HepG2 (cell line): ENCODE results near the gene RAPGEF6. TPM values are rescaled to one million over a fixed set of nuclear protein-coding genes. Genes with fewer than 3 reads are reported as not detected.
A peak's percentile ranks its signal among the peaks of the same experiment; 100 is the strongest.

Source experiments
- EP300 ChIP-seq, 3 experiments: sonication (generic) in 1 of 3; formaldehyde crosslinking in 1 of 3; IDR thresholded peaks; 2 replicates each; pipeline versions ENCODE4 v1.5.1 to v1.6.1; 2011 to 2020; ENCODE audit warnings: low read depth in 2 of 3, low read length in 2 of 3, borderline replicate concordance in 1 of 3, improper control_type of control experiment in 1 of 3, mild to moderate bottlenecking in 1 of 3, missing genetic modification reagents in 1 of 3, moderate library complexity in 1 of 3
- FOXO1 ChIP-seq: sonication (generic); formaldehyde crosslinking; IDR thresholded peaks from 2 replicates; pipeline ENCODE4 v1.4.0; 2020; ENCODE audit warnings: missing genetic modification reagents
- KLF16 ChIP-seq, 2 experiments: sonication (generic) in 1 of 2; formaldehyde crosslinking in 1 of 2; IDR thresholded peaks; 2 replicates each; pipeline versions ENCODE4 v1.6.1 to v1.8.0; 2016 to 2023; ENCODE audit warnings: missing genetic modification reagents in 2 of 2, missing compliant biosample characterization in 1 of 2
- POLR2A ChIP-seq, 2 experiments: IDR thresholded peaks; 2 replicates each; pipeline ENCODE4 v1.6.1; 2011; ENCODE audit warnings: low read depth in 2 of 2, low read length in 2 of 2, mild to moderate bottlenecking in 1 of 2, moderate library complexity in 1 of 2; ENCODE audit not compliant: insufficient read depth in 1 of 2
- SMC3 ChIP-seq: IDR thresholded peaks from 2 replicates; pipeline ENCODE4 v1.6.1; 2011; ENCODE audit warnings: low read length, improper control_type of control experiment
- XRCC5 ChIP-seq: fragments of 200-400 bp; formaldehyde crosslinking; optimal IDR thresholded peaks from 2 replicates; pipeline ENCODE3; 2017; ENCODE audit warnings: mild to moderate bottlenecking, low read length
- ZFX ChIP-seq: sonication (generic); formaldehyde crosslinking; IDR thresholded peaks from 2 replicates; pipeline ENCODE4 v1.4.0; 2020; ENCODE audit warnings: mild to moderate bottlenecking, low read depth, missing genetic modification reagents, moderate library complexity
- ZNF24 ChIP-seq: fragments of 450-650 bp; IDR thresholded peaks from 2 replicates; pipeline ENCODE4 v1.6.1; 2017; ENCODE audit warnings: antibody characterized with exemption, mild to moderate bottlenecking
- ZNF256 ChIP-seq: sonication (generic); formaldehyde crosslinking; conservative IDR thresholded peaks from 2 replicates; pipeline ENCODE4 v1.4.0; 2020; ENCODE audit warnings: missing genetic modification reagents
- ZNF615 ChIP-seq: sonication (generic); formaldehyde crosslinking; IDR thresholded peaks from 2 replicates; pipeline ENCODE4 v1.5.0; 2020; ENCODE audit warnings: mild to moderate bottlenecking, missing genetic modification reagents, borderline replicate concordance
- ZNF720 ChIP-seq: sonication (generic); formaldehyde crosslinking; IDR thresholded peaks from 2 replicates; pipeline ENCODE4 v1.4.0; 2020; ENCODE audit warnings: missing genetic modification reagents
- ZSCAN30 ChIP-seq: sonication (generic); formaldehyde crosslinking; IDR thresholded peaks from 2 replicates; pipeline ENCODE4 v1.5.0; 2020; ENCODE audit warnings: mild to moderate bottlenecking, missing genetic modification reagents
- ZSCAN9 ChIP-seq: IDR thresholded peaks from 2 replicates; pipeline ENCODE4 v1.6.1; 2016; ENCODE audit warnings: borderline replicate concordance
- polyA plus RNA-seq, 8 experiments: library from polyadenylated mRNA; depleted of rRNA in 3 of 8; stranded (reverse) in 7 of 8; unstranded in 1 of 8; fragments of >200 nt; fragmentation: Illumina TruSeq in 4 of 8; extraction: Trizol in 4 of 8; gene quantifications; 2 replicates each; pipeline versions ENCODE4 v1.2.1 to v1.2.3, GENCODE V29; 2011 to 2016; ENCODE audit warnings: low read depth in 4 of 8, missing spikeins in 1 of 8, mixed read lengths in 1 of 8; ENCODE audit not compliant: insufficient read depth in 1 of 8
- total RNA-seq, 5 experiments: library from RNA; depleted of rRNA; stranded (reverse); fragments of >200 nt; fragmentation: Illumina TruSeq; extraction: Trizol; gene quantifications; 2 replicates each; pipeline ENCODE4 v1.2.3, GENCODE V29; 2016; ENCODE audit warnings: low read depth in 1 of 5
- TF ChIP-seq, protein P1 (sequence below): IDR thresholded peaks from 2 replicates; pipeline ENCODE4 v1.6.1; 2016; ENCODE audit warnings: mild to moderate bottlenecking
- TF ChIP-seq, protein P2 (sequence below): sonication (generic); formaldehyde crosslinking; IDR thresholded peaks from 2 replicates; pipeline ENCODE4 v1.8.0; 2022; ENCODE audit warnings: mild to moderate bottlenecking, missing genetic modification reagents
- TF ChIP-seq, protein P3 (sequence below): sonication (generic); formaldehyde crosslinking; IDR thresholded peaks from 2 replicates; pipeline ENCODE4 v1.5.1; 2020; ENCODE audit warnings: missing genetic modification reagents, mild to moderate bottlenecking, borderline replicate concordance
- TF ChIP-seq, protein P4 (sequence below), 2 experiments: IDR thresholded peaks; 2 replicates each; pipeline ENCODE4 v1.6.1; 2011 to 2012; ENCODE audit warnings: low read length in 2 of 2, borderline replicate concordance in 1 of 2, low read depth in 1 of 2, mild to moderate bottlenecking in 1 of 2, moderate library complexity in 1 of 2
- TF ChIP-seq, protein P5 (sequence below): sonication (generic); formaldehyde crosslinking; IDR thresholded peaks from 2 replicates; pipeline ENCODE4 v1.4.0; 2020; ENCODE audit warnings: missing genetic modification reagents

The RAPGEF6 gene
- total and polyA plus RNA-seq, 2 of the 13 experiments (the other 11 are each of a cell fraction or from before 2014, with no cell fraction given) = 7.7 to 24.6 TPM

DNA sequence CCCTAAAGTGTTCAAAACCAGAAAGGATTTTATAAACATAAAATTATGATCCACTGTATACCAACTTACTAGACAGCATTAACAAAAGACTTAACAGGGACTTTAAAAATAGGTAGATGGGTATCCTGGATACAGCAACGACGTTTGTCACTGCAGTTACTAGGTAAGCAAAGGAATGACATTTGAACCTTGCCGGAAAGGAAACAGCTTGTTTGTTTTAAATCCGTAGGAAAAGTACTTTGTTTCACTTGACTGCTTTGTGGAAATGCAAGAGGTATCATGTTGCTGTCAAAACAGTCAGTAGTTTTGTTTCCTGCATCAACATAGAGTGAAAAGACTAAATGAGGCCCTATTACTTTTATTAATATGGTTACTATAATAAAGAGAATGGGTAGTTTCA, 248.2 kb downstream of the RAPGEF6 start (continued):
- TF ChIP-seq, protein P1, sequence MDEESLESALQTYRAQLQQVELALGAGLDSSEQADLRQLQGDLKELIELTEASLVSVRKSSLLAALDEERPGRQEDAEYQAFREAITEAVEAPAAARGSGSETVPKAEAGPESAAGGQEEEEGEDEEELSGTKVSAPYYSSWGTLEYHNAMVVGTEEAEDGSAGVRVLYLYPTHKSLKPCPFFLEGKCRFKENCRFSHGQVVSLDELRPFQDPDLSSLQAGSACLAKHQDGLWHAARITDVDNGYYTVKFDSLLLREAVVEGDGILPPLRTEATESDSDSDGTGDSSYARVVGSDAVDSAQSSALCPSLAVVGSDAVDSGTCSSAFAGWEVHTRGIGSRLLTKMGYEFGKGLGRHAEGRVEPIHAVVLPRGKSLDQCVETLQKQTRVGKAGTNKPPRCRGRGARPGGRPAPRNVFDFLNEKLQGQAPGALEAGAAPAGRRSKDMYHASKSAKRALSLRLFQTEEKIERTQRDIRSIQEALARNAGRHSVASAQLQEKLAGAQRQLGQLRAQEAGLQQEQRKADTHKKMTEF = peak; percentile 74
- TF ChIP-seq, protein P2, sequence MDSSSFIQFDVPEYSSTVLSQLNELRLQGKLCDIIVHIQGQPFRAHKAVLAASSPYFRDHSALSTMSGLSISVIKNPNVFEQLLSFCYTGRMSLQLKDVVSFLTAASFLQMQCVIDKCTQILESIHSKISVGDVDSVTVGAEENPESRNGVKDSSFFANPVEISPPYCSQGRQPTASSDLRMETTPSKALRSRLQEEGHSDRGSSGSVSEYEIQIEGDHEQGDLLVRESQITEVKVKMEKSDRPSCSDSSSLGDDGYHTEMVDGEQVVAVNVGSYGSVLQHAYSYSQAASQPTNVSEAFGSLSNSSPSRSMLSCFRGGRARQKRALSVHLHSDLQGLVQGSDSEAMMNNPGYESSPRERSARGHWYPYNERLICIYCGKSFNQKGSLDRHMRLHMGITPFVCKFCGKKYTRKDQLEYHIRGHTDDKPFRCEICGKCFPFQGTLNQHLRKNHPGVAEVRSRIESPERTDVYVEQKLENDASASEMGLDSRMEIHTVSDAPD (CRISPR knock-in tag) = no peak
- TF ChIP-seq ZFX (CRISPR knock-in tag) (no peak), FOXO1 (CRISPR knock-in tag) (peak; percentile 70; the same call in 1 of the 2 replicates), KLF16 (CRISPR knock-in tag; IDR thresholded peaks at IDR 0.05) (no peak), ZNF256 (no peak), ZNF24 (no peak), SMC3 (no peak), ZNF615 (CRISPR knock-in tag) (no peak), POLR2A (IDR thresholded peaks at IDR 0.05; ENCODE audit: insufficient read depth in 1 of 2, low read depth in 2 of 2, low read length in 2 of 2) (no peak), XRCC5 (no peak), ZSCAN9 (CRISPR knock-in tag) (0 out of 2 replicates have a peak, but pooled peaks have one; percentile 47), EP300 (IDR thresholded peaks at IDR 0.05; ENCODE audit: low read depth in 2 of 2, low read length in 2 of 2) (peak in 1 of 2 experiments; percentile 84; a peak in 2 of 4 replicates), EP300 (CRISPR knock-in tag; IDR thresholded peaks at IDR 0.05; ENCODE audit: borderline replicate concordance) (peak; percentile 60; the same call in 1 of the 2 replicates), ZNF720 (CRISPR knock-in tag) (no peak), ZSCAN30 (CRISPR knock-in tag) (no peak)
- TF ChIP-seq, protein P3, sequence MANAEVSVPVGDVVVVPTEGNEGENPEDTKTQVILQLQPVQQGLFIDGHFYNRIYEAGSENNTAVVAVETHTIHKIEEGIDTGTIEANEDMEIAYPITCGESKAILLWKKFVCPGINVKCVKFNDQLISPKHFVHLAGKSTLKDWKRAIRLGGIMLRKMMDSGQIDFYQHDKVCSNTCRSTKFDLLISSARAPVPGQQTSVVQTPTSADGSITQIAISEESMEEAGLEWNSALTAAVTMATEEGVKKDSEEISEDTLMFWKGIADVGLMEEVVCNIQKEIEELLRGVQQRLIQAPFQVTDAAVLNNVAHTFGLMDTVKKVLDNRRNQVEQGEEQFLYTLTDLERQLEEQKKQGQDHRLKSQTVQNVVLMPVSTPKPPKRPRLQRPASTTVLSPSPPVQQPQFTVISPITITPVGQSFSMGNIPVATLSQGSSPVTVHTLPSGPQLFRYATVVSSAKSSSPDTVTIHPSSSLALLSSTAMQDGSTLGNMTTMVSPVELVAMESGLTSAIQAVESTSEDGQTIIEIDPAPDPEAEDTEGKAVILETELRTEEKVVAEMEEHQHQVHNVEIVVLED (CRISPR knock-in tag) = no peak
- TF ChIP-seq, protein P4, sequence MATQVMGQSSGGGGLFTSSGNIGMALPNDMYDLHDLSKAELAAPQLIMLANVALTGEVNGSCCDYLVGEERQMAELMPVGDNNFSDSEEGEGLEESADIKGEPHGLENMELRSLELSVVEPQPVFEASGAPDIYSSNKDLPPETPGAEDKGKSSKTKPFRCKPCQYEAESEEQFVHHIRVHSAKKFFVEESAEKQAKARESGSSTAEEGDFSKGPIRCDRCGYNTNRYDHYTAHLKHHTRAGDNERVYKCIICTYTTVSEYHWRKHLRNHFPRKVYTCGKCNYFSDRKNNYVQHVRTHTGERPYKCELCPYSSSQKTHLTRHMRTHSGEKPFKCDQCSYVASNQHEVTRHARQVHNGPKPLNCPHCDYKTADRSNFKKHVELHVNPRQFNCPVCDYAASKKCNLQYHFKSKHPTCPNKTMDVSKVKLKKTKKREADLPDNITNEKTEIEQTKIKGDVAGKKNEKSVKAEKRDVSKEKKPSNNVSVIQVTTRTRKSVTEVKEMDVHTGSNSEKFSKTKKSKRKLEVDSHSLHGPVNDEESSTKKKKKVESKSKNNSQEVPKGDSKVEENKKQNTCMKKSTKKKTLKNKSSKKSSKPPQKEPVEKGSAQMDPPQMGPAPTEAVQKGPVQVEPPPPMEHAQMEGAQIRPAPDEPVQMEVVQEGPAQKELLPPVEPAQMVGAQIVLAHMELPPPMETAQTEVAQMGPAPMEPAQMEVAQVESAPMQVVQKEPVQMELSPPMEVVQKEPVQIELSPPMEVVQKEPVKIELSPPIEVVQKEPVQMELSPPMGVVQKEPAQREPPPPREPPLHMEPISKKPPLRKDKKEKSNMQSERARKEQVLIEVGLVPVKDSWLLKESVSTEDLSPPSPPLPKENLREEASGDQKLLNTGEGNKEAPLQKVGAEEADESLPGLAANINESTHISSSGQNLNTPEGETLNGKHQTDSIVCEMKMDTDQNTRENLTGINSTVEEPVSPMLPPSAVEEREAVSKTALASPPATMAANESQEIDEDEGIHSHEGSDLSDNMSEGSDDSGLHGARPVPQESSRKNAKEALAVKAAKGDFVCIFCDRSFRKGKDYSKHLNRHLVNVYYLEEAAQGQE (IDR thresholded peaks at IDR 0.05; ENCODE audit: borderline replicate concordance in 1 of 2, low read depth in 1 of 2, low read length in 2 of 2) = no peak
- TF ChIP-seq, protein P5, sequence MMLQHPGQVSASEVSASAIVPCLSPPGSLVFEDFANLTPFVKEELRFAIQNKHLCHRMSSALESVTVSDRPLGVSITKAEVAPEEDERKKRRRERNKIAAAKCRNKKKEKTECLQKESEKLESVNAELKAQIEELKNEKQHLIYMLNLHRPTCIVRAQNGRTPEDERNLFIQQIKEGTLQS (CRISPR knock-in tag) = no peak
